Panc1 (cell line): ENCODE data around the gene CSNK2A1. TPM values are rescaled to one million over a fixed set of nuclear protein-coding genes. Genes with fewer than 3 reads are reported as not detected.

Experiments used
- ATAC-seq: fragments of 200-7000 bp; cut with Tn5 transposase; 2 replicates; pipeline ENCODE4 v1.9.1; 2020; ENCODE audit warnings: mild to moderate bottlenecking, moderate library complexity
- BruUV-seq: library from RNA; stranded (reverse); fragments of 400-500 nt; replicated peaks from 2 replicates; lab custom pipeline; 2021; lab: Mats Ljungman, UMichigan
- CTCF ChIA-PET: fragments of 300-600 bp; sonication (Branson Sonifier 250); formaldehyde crosslinking; loops from one replicate; lab custom pipeline; 2022; ENCODE audit warnings: antibody characterized with exemption; lab: Charles Lee
- POLR2A ChIA-PET: fragments of 300-600 bp; sonication (Branson Sonifier 250); formaldehyde crosslinking; loops from one replicate; lab custom pipeline; 2022; ENCODE audit warnings: antibody characterized with exemption; lab: Charles Lee
- DNase-seq: peaks from one replicate; pipeline ENCODE4 v3.0.0-alpha.2; 2010; ENCODE audit warnings: low read depth, low spot score
- H3K27ac ChIP-seq: 2 replicates; pipeline ENCODE4 v1.5.1; 2011; ENCODE audit warnings: mild to moderate bottlenecking, low read length, inconsistent platforms
- H3K27me3 ChIP-seq: fragments of 200-500 bp; sonication (Bioruptor generic); 2 replicates; pipeline ENCODE4 v1.6.0; 2014; ENCODE audit warnings: low read length, inconsistent platforms; ENCODE audit not compliant: control insufficient read depth, insufficient read depth
- H3K36me3 ChIP-seq: fragments of 200-500 bp; sonication (Bioruptor generic); 2 replicates; pipeline ENCODE4 v1.5.1; 2014; ENCODE audit warnings: inconsistent platforms, mild to moderate bottlenecking, low read length, moderate library complexity; ENCODE audit not compliant: control insufficient read depth, insufficient read depth
- H3K4me1 ChIP-seq: 2 replicates; pipeline ENCODE4 v1.5.1; 2011; ENCODE audit warnings: inconsistent platforms, mild to moderate bottlenecking, low read length, moderate library complexity; ENCODE audit not compliant: control insufficient read depth, insufficient read depth
- H3K4me3 ChIP-seq, 2 experiments: 2 replicates each; pipeline ENCODE4 v1.5.1; 2011 to 2012; ENCODE audit warnings: low read depth in 2 of 2, low read length in 2 of 2, mild to moderate bottlenecking in 2 of 2, inconsistent platforms in 1 of 2, moderate library complexity in 1 of 2
- H3K9me3 ChIP-seq: fragments of 200-500 bp; sonication (Bioruptor generic); 2 replicates; pipeline ENCODE4 v1.5.1; 2014; ENCODE audit warnings: low read depth, mild to moderate bottlenecking, inconsistent platforms, low read length, moderate library complexity; ENCODE audit not compliant: control insufficient read depth, insufficient read depth
- POLR2AphosphoS5 ChIP-seq: IDR thresholded peaks from 2 replicates; pipeline ENCODE4 v1.6.1; 2012; ENCODE audit warnings: mild to moderate bottlenecking, low read depth, low read length, moderate library complexity
- SIN3A ChIP-seq: IDR thresholded peaks from 2 replicates; pipeline ENCODE4 v1.6.1; 2012; ENCODE audit warnings: low read depth, mild to moderate bottlenecking, low read length, moderate library complexity, borderline replicate concordance; ENCODE audit not compliant: insufficient read depth
- TCF7L2 ChIP-seq: IDR thresholded peaks from 2 replicates; pipeline ENCODE4 v1.6.1; 2011; ENCODE audit warnings: mild to moderate bottlenecking, low read depth, low read length, inconsistent platforms
- in situ Hi-C: cut with HindIII; loops from 2 replicates; pipeline ENCODE4 v1.10.0; 2016; ENCODE audit warnings: low sequenced_read_pairs, low pct_unique_long_range_greater_than_20kb
- intact Hi-C: fragments of 100-400 bp; cut with micrococcal nuclease; formaldehyde crosslinking; loops from one replicate; pipeline ENCODE4 v1.10.0; 2022; ENCODE audit not compliant: unreplicated experiment
- total RNA-seq: library from RNA; stranded (reverse); gene quantifications from one replicate; pipeline ENCODE4 v1.2.1, GENCODE V29; 2021; ENCODE audit not compliant: unreplicated experiment
- TF ChIP-seq, protein P1 (sequence below), 2 experiments: IDR thresholded peaks; 2 replicates each; pipeline ENCODE4 v1.6.1; 2011 to 2012; ENCODE audit warnings: low read depth in 2 of 2, control low read depth in 1 of 2, low read length in 1 of 2, mild to moderate bottlenecking in 1 of 2, moderate library complexity in 1 of 2; ENCODE audit not compliant: insufficient read depth in 1 of 2
- TF ChIP-seq, protein P2 (sequence below): fragments of 450-650 bp; IDR thresholded peaks from 2 replicates; pipeline ENCODE4 v1.5.1; 2017; ENCODE audit warnings: mild to moderate bottlenecking

The CSNK2A1 gene
- total RNA-seq, 1 experiment from 2014 or later = 191 TPM

DNA sequence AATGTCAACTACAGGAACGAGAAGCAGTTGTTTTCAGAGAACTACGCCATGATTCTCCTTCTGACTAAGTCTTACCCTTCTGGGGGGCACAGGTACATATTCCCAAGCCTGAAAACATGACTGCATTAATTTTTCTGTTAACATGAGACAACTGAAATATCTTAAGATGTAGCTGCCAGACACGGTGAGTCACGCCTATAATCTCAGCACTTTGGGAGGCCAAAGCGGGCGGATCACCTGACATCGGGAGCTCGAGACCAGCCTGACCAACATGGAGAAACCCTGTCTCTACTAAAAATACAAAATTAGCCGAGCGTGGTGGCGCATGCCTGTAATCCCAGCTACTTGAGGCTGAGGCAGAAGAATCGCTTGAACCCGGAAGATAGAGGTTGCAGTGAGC, 103.0 kb downstream of the CSNK2A1 start:
- H3K27me3 ChIP-seq = no peaks in the 10 kb centered on the region
- H3K4me3 ChIP-seq = no peak overlapping the region
- intact Hi-C loops (no loop called here), in situ Hi-C loops (no loop called here)
- CTCF ChIA-PET = interaction anchor here (1.3 kb wide), 1 partner anchor 9 kb away, joined by 3 read pairs; no protein-coding TSS in a partner anchor
- H3K9me3 ChIP-seq = no peaks in the 10 kb centered on the region
- no peak overlapping the region for H3K27ac ChIP-seq
- ATAC-seq = no peak
- H3K36me3 ChIP-seq = peaks cover 18% of the 10 kb centered on the region
- H3K4me1 ChIP-seq = peaks cover 3% of the 10 kb centered on the region; the same call in 1 of the 2 replicates
- POLR2A ChIA-PET = no interaction called here
- TF ChIP-seq TCF7L2 (no peak), SIN3A (no peak), POLR2AphosphoS5 (no peak)
- TF ChIP-seq, protein P1, sequence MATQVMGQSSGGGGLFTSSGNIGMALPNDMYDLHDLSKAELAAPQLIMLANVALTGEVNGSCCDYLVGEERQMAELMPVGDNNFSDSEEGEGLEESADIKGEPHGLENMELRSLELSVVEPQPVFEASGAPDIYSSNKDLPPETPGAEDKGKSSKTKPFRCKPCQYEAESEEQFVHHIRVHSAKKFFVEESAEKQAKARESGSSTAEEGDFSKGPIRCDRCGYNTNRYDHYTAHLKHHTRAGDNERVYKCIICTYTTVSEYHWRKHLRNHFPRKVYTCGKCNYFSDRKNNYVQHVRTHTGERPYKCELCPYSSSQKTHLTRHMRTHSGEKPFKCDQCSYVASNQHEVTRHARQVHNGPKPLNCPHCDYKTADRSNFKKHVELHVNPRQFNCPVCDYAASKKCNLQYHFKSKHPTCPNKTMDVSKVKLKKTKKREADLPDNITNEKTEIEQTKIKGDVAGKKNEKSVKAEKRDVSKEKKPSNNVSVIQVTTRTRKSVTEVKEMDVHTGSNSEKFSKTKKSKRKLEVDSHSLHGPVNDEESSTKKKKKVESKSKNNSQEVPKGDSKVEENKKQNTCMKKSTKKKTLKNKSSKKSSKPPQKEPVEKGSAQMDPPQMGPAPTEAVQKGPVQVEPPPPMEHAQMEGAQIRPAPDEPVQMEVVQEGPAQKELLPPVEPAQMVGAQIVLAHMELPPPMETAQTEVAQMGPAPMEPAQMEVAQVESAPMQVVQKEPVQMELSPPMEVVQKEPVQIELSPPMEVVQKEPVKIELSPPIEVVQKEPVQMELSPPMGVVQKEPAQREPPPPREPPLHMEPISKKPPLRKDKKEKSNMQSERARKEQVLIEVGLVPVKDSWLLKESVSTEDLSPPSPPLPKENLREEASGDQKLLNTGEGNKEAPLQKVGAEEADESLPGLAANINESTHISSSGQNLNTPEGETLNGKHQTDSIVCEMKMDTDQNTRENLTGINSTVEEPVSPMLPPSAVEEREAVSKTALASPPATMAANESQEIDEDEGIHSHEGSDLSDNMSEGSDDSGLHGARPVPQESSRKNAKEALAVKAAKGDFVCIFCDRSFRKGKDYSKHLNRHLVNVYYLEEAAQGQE (IDR thresholded peaks at IDR 0.05; ENCODE audit: insufficient read depth in 1 of 2, low read depth in 2 of 2, low read length in 1 of 2) = no peak
- TF ChIP-seq, protein P2, sequence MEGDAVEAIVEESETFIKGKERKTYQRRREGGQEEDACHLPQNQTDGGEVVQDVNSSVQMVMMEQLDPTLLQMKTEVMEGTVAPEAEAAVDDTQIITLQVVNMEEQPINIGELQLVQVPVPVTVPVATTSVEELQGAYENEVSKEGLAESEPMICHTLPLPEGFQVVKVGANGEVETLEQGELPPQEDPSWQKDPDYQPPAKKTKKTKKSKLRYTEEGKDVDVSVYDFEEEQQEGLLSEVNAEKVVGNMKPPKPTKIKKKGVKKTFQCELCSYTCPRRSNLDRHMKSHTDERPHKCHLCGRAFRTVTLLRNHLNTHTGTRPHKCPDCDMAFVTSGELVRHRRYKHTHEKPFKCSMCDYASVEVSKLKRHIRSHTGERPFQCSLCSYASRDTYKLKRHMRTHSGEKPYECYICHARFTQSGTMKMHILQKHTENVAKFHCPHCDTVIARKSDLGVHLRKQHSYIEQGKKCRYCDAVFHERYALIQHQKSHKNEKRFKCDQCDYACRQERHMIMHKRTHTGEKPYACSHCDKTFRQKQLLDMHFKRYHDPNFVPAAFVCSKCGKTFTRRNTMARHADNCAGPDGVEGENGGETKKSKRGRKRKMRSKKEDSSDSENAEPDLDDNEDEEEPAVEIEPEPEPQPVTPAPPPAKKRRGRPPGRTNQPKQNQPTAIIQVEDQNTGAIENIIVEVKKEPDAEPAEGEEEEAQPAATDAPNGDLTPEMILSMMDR = no peak
- no peak for DNase-seq
- BruUV-seq = no TSS peak

DNA sequence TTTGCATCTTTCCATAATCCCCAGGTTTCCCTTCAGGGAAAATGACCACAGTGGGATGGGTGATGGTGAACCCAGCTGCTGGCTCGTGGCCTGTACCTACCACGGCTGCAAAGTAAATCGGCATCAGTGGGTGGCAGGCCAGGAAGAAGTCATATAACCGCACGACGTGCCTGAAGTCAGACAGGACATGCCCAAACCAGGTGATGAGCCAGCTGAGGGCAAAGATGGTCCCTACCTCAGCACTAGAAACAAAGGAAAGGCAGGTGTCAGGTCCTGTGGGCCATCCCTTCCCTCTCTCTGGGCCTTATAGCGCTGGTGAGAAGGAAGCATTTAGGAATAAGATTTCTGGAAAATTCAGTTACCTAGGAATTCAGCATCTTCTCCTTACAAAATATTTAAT, 103.4 kb downstream of the CSNK2A1 start:
- Histone ChIP-seq H3K9me3 (no peaks in the 10 kb centered on the region), H3K27ac (no peak overlapping the region), H3K4me3 (no peak overlapping the region), H3K27me3 (no peaks in the 10 kb centered on the region), H3K4me1 (no peaks in the 10 kb centered on the region), H3K36me3 (peaks cover 15% of the 10 kb centered on the region)
- ATAC-seq (no peak), DNase-seq (no peak)
- TF ChIP-seq POLR2AphosphoS5 (no peak), SIN3A (no peak), TCF7L2 (no peak)
- TF ChIP-seq, protein P1 (IDR thresholded peaks at IDR 0.05; ENCODE audit: insufficient read depth in 1 of 2, low read depth in 2 of 2, low read length in 1 of 2) = no peak
- TF ChIP-seq, protein P2 = no peak
- CTCF ChIA-PET = no interaction called here
- POLR2A ChIA-PET = no interaction called here
- BruUV-seq = no TSS peak
- in situ Hi-C loops (no loop called here), intact Hi-C loops (no loop called here)
